ENCODE results near the gene DHCR24.

DNA sequence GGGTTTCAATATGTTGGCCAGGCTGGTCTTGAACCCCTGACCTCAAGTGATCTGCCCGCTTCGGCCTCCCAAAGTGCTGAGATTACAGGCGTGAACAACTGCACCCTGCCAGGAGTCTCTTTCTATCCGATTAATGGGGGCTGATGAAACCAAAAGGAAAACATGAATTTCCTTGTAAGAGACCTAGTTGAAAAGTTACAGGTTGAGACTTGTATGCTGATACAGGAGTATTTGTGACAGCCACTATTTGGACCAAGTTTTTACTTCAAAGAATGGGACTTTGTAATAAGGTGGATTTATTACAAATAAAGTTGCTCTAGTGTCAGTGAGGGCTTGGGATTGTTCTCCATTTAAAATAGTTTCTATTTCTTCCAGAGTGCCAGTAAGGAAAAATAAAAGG lies 49.8 kb upstream of the DHCR24 start:
- TF ChIP-seq CTCF (IDR thresholded peaks at IDR 0.05) = no peak
- TF ChIP-seq POLR2AphosphoS5 (IDR thresholded peaks at IDR 0.05; ENCODE audit: insufficient read depth in 1 of 2, low read depth in 1 of 2) = no peak

Data from vagina (tissue), 2 donors.